Loucy (cell line): Measurements from ENCODE around the gene SLC11A1.

ENCODE experiments used
- H2AFZ ChIP-seq: fragments of 200-600 bp; sonication (generic); 2 replicates; pipeline ENCODE4 v1.6.0; 2016; ENCODE audit warnings: antibody characterized with exemption, mild to moderate bottlenecking, low read length, moderate library complexity
- H3F3A ChIP-seq: fragments of 200-600 bp; 2 replicates; pipeline ENCODE4 v1.6.0; 2016; ENCODE audit warnings: antibody characterized with exemption, low read depth, mild to moderate bottlenecking
- H3K27me3 ChIP-seq: fragments of 200-600 bp; sonication (generic); 2 replicates; pipeline ENCODE4 v1.6.1; 2014; ENCODE audit warnings: low read length, mild to moderate bottlenecking; ENCODE audit not compliant: insufficient read depth, poor library complexity, severe bottlenecking
- H3K36me3 ChIP-seq: fragments of 200-600 bp; sonication (generic); 2 replicates; pipeline ENCODE4 v1.6.1; 2016; ENCODE audit warnings: low read length; ENCODE audit not compliant: insufficient read depth
- H3K4me1 ChIP-seq: fragments of 200-600 bp; sonication (generic); 2 replicates; pipeline ENCODE4 v1.5.1; 2014; ENCODE audit warnings: low read length, mild to moderate bottlenecking; ENCODE audit not compliant: insufficient read depth, poor library complexity, severe bottlenecking
- H3K4me2 ChIP-seq: fragments of 200-600 bp; sonication (generic); 2 replicates; pipeline ENCODE4 v1.6.0; 2014; ENCODE audit warnings: antibody characterized with exemption, low read length, low read depth, mild to moderate bottlenecking; ENCODE audit not compliant: poor library complexity, severe bottlenecking
- H3K4me3 ChIP-seq: fragments of 200-600 bp; sonication (generic); 2 replicates; pipeline ENCODE4 v1.5.1; 2014; ENCODE audit warnings: low read length, mild to moderate bottlenecking, mixed read lengths; ENCODE audit not compliant: poor library complexity, severe bottlenecking
- H3K79me2 ChIP-seq: fragments of 200-600 bp; sonication (generic); 2 replicates; pipeline ENCODE4 v1.6.1; 2014; ENCODE audit warnings: low read length; ENCODE audit not compliant: insufficient read depth
- H3K9ac ChIP-seq: fragments of 200-600 bp; sonication (generic); 2 replicates; pipeline ENCODE4 v1.6.0; 2014; ENCODE audit warnings: mild to moderate bottlenecking, low read depth, low read length, moderate library complexity; ENCODE audit not compliant: poor library complexity, severe bottlenecking
- H3K9me2 ChIP-seq: fragments of 200-600 bp; sonication (generic); replicated peaks from 2 replicates; pipeline ENCODE4 v1.6.1; 2016; ENCODE audit warnings: low read depth, low read length, mixed read lengths
- H3K9me3 ChIP-seq: fragments of 200-600 bp; sonication (generic); 2 replicates; pipeline ENCODE4 v1.6.1; 2014; ENCODE audit warnings: mild to moderate bottlenecking, antibody characterized with exemption, low read length, low read depth; ENCODE audit not compliant: insufficient read depth
- H4K20me1 ChIP-seq: fragments of 200-600 bp; sonication (generic); 2 replicates; pipeline ENCODE4 v1.6.0; 2014; ENCODE audit warnings: antibody characterized with exemption, low read length, mild to moderate bottlenecking; ENCODE audit not compliant: insufficient read depth, poor library complexity, severe bottlenecking
- CTCF ChIP-seq: fragments of 200-600 bp; sonication (generic); conservative IDR thresholded peaks from 2 replicates; pipeline ENCODE4 v1.5.1; 2014; ENCODE audit warnings: mild to moderate bottlenecking, antibody characterized with exemption, low read length
- EZH2phosphoT487 ChIP-seq: fragments of 200-600 bp; IDR thresholded peaks from 2 replicates; pipeline ENCODE4 v1.6.1; 2018; ENCODE audit warnings: antibody characterized with exemption, mild to moderate bottlenecking, moderate library complexity, borderline replicate concordance

SLC11A1 gene

GRCh38 chr2:218419630-218420216 lies 37.6 kb downstream of the SLC11A1 start:
- H3K9me3 ChIP-seq: no peaks in the 10 kb centered on the region
- H3K4me1 ChIP-seq: no peaks in the 10 kb centered on the region
- TF ChIP-seq CTCF: no peak
- no peak for TF ChIP-seq EZH2phosphoT487
- no peaks in the 10 kb centered on the region for H3K79me2 ChIP-seq
- no peak overlapping the region for H2AFZ ChIP-seq
- no peak overlapping the region for H3K4me2 ChIP-seq
- H3F3A ChIP-seq: no peaks in the 10 kb centered on the region
- H3K27me3 ChIP-seq: no peaks in the 10 kb centered on the region
- H3K9me2 ChIP-seq: no peaks in the 10 kb centered on the region
- H3K36me3 ChIP-seq: no peaks in the 10 kb centered on the region
- H3K9ac ChIP-seq: no peak overlapping the region
- H4K20me1 ChIP-seq: no peaks in the 10 kb centered on the region
- no peak overlapping the region for H3K4me3 ChIP-seq

- Histone ChIP-seq H3F3A (no peaks in the 10 kb centered on the region), H3K4me2 (no peak overlapping the region), H3K4me1 (no peaks in the 10 kb centered on the region), H3K36me3 (no peaks in the 10 kb centered on the region), H3K9me3 (no peaks in the 10 kb centered on the region), H3K9ac (no peak overlapping the region), H3K79me2 (no peaks in the 10 kb centered on the region), H2AFZ (no peak overlapping the region), H3K4me3 (no peak overlapping the region), H3K9me2 (no peaks in the 10 kb centered on the region), H3K27me3 (no peaks in the 10 kb centered on the region), H4K20me1 (no peaks in the 10 kb centered on the region)
- TF ChIP-seq EZH2phosphoT487: no peak
- TF ChIP-seq CTCF: no peak
These were observed 39.0 kb downstream of the SLC11A1 start for GRCh38 chr2:218421027-218421426.

- H3K9me3 ChIP-seq: no peaks in the 10 kb centered on the region
- no peaks in the 10 kb centered on the region for H3K36me3 ChIP-seq
- H2AFZ ChIP-seq: no peak overlapping the region
- no peaks in the 10 kb centered on the region for H3F3A ChIP-seq
- H3K4me2 ChIP-seq: no peak overlapping the region
- H4K20me1 ChIP-seq: no peaks in the 10 kb centered on the region
- H3K4me3 ChIP-seq: no peak overlapping the region
- no peaks in the 10 kb centered on the region for H3K9me2 ChIP-seq
- no peak overlapping the region for H3K9ac ChIP-seq
- TF ChIP-seq EZH2phosphoT487: no peak
- TF ChIP-seq CTCF: no peak
- no peaks in the 10 kb centered on the region for H3K79me2 ChIP-seq
- no peaks in the 10 kb centered on the region for H3K4me1 ChIP-seq
- H3K27me3 ChIP-seq: no peaks in the 10 kb centered on the region
These were observed 40.5 kb downstream of the SLC11A1 start for GRCh38 chr2:218422403-218423086.
